CD4-positive, alpha-beta T cell treated with Interferon gamma for 1 hour (primary cell): Measurements from ENCODE around the gene MFAP5.

ENCODE experiments used
- DNase-seq: peaks from one replicate; pipeline ENCODE4 v3.0.0-alpha.2; 2020

The MFAP5 gene, protein sequence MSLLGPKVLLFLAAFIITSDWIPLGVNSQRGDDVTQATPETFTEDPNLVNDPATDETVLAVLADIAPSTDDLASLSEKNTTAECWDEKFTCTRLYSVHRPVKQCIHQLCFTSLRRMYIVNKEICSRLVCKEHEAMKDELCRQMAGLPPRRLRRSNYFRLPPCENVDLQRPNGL

DNA sequence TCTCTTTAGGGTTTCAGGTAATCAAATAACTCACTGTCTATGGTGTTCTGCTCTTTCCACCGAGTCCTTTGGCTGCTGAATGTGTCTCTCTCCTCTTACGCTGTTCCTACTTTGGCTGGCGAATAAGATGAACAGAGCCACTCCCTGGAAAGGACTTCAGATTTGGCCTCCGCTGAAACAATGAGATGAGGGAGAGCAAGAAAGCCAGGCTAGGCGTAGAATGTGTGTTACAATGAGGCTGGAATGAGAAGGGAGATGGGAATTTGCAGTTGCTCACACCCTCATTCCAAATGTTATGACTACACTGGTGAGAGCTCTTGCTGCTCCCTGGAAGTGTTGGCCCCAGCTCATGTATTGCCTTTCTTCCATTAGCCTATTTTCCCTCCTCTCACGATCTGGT is at the start of gene MFAP5:
Gene MFAP5, minus strand, starts transcription at position 234 of the 400 bp plus-strand sequence. CDS start 722 bp downstream, outside the sequence.
- no peak for DNase-seq

DNA sequence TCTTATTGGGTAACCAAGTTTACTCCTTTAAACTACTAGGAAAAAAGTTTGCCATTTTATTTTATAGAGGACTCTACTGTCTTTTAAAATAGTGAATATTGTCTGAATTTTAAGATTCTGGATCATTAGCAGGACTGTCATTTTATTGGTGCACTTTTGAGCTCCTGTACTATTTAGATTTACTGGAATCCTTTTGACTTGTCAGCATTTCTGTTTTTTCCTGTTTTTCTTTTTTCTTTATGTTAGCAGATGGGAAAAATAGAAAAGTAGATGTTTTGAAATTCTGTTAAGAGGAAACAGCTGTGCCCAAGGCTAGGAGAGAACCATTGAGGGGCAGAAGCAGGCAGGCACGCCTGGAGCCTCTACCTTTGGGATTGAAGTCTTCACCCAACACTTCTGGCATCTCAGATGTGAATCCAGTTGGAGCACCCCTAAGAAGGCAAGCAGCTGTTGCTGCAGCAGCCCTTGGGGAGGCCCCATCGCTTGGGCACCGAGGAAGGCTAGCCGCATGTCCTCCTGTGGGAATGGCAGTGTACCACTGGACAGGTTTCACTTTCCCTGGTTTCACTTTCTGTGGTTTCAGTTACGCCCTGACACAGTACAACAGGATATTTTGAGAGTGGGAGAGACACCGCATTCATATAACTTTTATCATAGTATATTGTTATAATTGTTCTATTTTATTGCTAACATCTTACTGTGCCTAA is 46.7 kb upstream of the MFAP5 start:
- no peak for DNase-seq

DNA sequence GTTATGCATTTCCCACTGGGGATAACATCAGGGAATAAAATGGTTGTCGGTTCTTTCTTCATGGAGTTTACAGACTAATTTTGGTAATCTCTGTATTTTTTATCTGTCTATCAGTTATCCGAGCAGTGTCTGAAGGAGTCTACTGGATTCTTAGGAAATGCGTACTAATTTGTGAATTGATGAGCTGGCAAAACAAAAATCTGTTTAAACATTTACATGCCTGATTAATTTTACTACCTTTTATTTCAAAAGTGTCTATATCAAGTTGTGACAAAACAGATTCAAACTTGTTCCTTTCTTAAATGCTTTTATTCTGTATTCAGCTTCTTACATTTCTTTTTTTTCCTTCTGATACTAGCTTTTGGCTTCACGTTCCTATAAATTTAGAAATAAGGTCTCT is 39.5 kb upstream of the MFAP5 start:
- no peak for DNase-seq

DNA sequence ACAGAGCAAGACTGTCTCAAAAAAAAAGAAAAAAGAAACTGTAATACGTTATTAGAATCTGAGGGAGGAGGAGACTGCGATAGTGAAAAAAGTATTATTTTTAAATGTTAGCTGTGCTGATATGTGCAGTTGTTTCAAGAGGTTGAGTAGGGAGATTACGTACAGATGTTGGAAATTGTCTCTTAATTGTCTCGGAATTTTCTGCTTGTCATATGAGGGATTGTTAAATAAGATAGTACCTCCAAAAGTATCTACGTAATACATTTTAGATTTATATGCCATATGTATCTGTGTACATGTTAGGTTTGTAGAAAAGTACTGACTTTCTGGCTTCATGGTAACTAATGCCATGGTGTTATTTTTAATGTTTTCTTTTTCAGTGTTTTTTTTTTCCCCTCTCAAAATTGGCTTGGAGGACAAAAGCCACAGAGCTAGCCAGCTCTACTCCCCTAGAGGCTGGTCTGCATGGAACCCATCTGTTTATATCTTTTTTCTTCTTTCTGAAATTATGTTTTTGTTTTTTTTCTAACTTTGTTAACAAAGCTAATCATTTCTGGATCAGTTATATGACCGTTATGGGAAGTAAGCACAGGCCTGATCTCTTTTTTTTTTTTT is 38.5 kb upstream of the MFAP5 start:
- DNase-seq = no peak

DNA sequence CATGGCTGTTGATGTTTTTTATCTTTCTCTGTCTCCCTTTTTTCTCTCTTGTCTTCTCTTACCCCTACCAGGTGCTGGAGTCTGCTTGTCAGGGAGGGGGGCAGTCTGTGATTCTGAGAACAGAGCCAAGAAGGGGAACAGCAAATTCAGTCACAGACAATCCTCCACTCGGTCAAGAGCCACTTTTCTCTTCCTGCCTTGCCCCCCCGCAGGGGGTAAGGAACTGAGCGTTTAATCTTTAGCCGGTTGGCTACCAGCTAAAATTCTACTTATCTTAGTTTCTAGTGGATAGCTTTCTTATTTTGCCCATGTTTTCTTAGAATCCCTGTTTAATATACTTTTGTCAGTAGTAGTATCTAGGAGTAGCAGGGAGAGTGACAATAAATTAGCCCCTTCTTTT is 37.1 kb upstream of the MFAP5 start:
- no peak for DNase-seq

DNA sequence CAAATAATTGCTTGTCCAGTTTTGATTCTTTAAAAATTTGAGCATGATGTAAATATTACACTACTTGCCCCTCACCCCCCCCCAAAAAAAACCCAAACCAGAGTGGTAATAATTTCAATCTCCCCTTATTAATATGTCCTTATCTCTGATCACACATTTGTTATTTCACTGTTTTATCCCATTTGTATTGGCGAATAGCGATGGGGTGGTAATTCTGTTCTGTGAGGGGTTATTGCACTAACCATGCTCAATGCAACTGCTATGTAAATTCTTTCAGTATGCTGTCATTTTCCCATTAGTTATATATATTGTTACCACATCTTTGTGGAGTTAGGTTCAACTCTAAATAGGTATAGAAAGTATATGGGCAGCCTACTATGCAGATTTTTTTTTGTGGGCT is 36.3 kb upstream of the MFAP5 start:
- no peak for DNase-seq

DNA sequence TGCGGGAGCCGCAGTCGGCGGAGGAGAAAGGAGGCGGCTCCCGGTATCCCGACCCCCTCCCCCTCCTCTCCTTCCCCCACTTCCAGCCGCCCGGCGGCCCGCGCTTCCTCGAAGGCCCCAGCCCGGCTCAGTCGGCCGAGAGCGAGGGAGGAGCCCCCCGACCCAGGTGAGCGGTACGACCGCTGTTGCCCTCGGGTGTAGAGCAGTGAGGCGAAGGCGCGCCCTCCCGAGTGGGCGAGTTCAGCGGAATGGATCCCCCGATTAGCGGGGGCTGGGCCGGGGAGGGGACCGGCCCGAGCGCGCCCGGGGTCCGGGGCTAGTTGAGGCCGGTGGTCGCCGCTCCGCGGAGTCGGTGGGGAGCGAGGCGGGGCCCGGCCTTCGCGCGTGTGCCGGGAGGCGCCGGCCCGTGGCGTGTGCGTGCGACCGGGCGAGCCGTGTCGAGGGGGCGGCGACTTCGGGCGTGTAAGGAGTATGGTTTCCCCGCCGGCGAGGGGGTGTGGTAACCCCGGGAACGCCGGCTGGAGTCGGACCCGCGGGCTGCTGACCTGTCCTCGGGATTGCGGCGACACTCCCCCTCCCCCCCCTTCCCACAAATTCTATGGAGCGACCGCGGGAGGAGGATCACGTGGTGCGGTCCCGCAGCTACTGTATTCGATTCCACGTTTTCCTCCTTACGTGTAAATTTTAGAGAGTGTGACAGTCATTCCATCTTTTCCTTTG is 35.7 kb upstream of the MFAP5 start:
- peak; percentile 43 for DNase-seq

DNA sequence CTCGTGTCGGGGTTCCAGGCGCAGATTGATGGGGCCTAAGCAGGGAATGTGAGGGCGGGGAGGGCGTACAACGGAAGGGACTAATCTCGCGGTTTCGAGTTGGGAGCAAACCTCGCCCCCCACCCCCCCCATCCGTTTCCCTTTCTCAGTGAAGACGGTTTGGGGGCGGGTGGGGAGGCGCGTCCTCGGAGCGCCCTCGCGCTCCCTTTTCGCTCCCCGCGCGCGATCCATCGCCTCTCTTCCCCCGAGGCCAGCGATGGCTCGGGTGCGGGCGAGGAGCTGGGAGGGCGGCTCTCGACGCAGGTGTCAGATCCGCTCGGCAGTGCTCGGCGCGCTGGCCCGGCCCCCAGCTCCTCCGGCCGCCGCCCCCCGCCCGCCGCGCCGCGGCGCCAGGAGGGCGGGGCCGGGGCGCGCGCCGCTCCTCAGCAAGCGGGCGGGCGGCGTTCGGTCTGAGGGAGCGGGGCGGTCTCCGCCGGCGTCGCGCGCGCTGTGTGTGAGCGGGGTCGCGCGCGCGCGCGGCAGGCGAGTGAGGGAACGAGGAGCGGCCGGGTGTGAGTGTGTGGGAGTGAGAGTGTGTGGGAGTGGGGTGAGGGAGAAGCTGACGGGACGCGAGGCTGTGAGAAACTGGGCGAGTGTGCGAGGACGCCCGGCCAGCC is 35.0 kb upstream of the MFAP5 start, which contains the start of gene RIMKLB:
Gene RIMKLB, plus strand, starts transcription at position 516 of the 656 bp plus-strand sequence. CDS start 15,876 bp downstream, outside the sequence.
- peak; percentile 79 for DNase-seq

DNA sequence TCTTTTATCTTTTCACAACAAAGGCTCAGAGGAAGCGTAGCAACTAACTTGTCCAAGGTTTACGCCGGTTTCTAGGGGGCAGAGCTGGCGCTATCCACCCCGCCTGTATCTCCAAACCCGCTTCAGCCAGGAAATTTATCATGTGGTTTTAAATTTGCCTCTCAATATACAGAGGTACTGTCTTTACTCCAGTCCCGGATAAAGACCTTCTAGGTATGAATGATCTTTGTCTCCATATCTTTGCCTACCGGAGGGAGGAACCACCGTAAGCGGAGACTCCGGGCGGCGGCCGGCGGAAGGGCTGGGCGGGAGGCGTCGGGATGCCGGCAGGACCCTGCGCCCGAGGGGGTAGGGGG is 34.5 kb upstream of the MFAP5 start:
- no peak for DNase-seq

DNA sequence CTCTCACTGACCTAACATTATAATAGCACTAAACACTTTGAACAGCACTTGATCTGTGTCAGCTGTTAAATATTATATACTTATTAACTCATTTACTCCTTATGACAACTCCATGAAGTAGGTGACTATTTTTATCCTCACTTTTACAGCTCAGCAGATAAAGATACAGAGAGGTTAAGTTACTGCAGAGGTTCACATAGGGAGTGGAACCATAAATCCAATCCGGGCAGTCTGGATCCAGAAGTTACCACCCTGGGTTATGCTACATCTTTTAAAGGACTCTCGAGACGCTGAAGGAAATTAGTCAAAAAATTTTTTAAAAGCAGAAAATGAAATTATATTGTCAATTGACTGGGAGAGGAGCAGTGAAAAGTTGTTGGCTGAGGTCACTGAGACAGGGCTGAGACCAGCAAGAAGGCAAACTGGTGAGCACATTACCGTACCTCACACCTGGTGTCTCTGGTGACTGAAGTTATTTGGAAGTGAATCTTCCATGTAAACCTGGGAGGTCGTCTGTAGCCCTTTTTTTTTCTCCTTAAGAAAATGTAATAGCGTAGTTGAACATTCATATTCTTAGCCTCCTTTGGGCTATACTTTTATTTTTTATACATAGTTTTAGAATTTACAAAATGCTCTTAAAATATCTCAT is 33.9 kb upstream of the MFAP5 start:
- no peak for DNase-seq

DNA sequence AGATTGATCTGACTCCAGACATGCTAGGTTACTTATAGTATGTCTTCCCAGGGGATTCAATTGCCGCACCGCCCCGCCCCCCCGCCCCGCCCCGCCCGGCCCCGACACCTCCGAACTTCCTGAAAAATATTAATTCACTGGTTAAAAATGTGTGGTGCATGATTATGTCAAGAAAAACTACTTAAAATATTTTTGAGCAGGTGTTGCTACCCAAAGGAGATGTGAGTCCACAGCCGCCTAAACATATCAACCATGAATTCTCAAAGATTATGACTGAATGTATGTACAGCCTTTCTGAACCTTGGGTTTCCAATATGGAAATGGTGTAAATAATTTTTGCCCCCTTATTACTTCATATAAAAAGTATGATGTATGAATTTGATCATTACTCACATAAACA is 32.5 kb upstream of the MFAP5 start:
- DNase-seq = no peak

DNA sequence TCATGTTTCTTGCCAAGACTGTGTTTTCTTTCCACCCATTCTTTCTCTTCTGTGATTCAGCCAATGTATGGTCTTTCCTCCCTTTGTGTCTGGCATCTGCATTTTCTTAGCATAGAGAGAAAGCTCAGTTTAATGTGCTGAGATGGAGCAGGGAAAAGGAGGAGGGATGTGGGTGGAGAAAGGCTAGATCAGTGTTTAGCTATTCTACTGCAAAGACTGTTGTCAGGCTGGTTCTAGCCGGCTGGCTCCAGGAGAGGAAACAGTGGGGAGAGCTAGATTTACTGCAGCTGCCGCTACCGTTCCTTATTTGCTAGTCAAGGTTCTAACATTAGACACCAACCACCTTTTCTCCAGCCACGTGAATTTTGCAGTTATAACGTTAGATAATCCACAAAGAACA is 29.9 kb upstream of the MFAP5 start:
- no peak for DNase-seq

DNA sequence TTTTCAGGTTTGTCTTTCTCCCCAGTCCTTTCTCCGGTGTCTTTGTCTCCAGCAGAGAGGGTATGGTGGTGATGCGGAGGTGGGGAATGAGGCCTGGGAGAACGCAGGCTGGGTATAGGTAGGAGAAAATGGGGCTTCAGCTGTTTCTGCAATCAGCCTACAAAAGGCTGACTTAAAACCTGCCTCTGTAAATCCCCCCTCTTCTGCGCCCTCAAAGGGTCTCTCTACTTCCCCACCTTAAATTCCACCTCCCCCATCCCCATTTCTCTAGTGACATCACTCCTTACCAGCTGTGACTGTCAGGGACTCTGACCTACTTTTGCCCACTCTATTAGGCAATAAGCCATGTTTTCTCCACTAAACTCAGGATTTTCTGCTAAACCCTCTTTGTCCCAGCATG is 27.1 kb upstream of the MFAP5 start:
- DNase-seq = no peak

DNA sequence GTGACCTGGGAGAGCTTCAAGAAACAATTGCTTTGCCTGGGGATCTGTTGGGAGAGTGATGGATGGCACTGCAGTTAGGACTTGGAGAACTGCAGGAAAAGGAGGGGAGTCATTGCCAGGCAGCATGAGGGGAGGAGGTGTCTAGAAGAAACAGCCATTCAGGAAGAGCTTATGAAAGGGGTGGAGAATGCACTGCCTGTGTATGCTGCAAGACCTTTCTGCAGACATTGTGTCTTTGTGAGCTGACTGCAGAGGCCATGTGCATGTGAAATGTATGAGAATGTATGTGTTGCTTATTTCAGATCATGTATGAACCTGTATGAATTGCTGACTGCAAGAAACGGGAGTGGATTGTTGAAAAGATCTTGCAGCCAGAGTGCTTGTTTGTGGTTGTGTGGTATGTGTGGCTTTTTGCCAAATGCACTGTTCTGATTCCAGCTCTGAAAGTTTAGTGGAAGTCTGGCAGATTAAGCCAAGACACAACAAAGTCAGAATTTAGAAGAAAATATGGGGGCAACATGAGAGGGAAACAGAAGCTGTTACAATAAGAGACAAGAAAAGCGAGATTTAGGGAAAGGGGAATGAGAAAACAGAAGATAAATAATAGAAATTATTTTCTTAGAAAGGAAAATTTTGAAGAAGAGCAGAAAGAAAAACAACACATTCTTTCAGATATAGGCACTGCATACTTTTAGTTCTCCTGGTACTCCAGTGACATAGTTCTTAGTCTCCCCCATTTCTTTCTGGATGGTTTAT is 25.4 kb upstream of the MFAP5 start:
- no peak for DNase-seq

DNA sequence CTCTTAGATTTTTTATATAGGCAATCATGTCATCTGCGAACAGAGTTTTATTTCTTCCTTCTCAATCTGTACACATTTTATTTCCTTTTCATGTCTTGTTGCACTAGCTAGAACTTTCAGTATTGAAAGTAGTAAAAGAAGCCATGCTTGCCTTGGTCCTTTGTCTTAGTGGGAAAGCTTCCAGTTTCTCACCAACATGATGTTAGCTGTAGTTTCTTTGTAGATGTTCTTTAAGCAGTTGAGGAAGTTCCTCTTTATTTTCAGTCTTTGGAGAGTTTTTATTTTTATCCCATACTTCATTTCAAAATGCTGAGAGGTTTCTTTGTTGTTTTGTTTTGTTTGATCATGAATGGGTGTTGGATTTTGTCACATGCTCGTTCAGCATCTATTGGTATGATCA is 22.4 kb upstream of the MFAP5 start:
- DNase-seq = no peak

DNA sequence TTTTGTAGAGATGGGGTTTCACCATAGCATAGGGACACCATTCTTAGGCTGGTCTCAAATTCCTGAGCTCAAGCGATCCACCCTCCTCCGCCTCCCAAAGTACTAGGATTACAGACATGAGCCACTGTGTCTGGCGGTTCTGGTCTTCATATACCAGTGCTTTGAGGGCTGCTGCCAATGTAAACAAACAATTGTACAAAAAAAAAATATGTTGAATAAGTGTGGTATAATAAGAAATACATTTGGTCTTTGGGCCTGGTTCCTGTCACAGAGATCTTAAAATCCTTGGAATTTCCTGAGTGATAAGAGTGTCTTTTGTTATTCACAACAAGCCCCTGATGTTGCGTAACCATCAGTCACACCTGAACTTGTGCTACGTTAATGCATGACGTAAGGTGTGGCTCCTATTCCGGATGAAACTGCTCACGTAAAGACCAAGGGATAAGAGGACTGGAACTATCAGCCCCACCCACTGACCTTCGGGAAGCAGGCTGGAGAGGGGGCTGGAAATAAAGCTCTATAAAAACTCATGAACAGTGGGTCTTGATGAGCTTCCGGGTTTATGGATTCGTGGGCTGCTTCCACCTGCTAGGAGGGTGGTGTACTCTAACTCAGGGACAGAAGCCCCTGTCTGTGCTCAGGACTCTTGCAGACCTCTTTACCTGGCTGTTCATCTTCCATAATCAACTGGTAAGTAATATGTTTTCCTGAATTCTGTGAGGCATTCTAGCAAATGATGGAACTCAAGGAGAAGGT is 18.7 kb upstream of the MFAP5 start:
- no peak for DNase-seq

DNA sequence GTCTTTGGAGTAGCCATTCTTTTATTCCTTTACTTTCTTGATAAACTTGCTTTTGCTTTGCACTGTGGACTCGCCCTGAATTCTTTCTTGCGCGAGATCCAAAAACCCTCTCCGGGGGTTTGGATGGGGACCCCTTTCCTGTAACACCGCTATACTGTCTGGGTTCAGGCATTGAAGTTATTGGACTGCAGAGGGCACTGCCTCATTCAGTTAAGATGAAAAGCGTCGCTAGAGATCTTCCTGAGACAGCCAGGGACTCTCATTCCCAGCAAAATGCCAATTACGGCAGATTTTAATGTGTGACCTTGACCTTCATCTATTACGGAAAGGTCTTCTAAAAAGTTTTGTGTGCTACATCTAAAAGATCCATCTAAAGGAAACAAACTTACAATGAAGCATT is 17.9 kb upstream of the MFAP5 start:
- DNase-seq = no peak

DNA sequence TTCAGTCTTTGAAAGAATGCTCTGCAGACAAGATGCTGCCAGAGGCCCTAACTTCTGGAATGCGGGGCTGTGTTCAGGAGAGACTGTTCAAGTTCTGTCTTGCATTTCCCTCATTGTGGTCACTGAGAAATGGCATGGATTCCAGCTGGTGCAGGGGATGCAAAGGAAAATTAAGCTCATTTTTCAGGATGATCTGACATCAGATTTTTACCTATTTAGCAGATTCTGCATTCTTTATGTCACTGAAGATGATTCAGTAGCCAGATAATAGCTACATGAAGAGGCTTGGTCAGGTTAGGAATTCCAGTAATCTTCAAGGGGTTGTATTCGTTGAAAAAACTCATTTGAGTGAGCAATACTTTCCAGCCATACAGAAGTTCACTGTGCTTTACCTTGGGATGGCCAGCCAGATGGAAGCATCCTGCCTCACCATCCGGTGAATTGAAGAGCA is 16.1 kb upstream of the MFAP5 start:
- DNase-seq = no peak

DNA sequence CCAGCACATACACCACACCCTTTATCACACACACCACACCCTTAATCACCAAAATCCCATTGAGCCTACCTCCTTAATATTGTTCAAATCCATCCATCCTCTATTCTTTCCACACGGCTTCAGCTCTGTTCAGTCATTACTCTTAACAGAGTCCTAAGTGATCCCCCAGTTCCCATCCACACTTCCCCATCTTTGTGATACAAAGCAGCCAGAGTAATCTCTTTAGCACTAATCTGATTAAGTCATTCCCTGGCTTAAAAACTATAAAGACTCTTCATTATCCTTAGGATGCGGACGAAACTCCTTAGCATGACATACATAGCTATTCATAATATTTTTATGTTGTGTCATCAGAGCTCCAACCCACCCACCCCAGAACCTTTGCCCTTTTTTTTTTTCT is 14.7 kb upstream of the MFAP5 start:
- no peak for DNase-seq

DNA sequence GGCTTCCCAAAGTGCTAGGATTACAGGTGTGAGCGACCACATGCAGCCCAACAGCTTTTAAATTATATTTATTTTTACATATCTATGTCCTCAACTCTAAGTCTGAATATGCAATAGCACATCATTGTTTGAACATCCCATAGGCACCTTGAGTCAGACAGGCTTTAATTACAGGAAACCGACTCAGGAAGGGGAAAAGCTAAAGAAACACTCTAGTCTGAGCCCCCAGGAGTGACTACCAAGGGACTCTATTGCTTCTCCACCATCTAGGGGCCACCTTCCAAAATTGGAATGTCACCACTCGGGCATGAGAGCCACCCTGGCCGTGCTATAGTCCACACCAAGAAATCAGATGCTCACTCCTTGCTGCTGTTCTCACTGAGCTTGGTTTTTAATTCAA is 14.0 kb upstream of the MFAP5 start:
- no peak for DNase-seq

DNA sequence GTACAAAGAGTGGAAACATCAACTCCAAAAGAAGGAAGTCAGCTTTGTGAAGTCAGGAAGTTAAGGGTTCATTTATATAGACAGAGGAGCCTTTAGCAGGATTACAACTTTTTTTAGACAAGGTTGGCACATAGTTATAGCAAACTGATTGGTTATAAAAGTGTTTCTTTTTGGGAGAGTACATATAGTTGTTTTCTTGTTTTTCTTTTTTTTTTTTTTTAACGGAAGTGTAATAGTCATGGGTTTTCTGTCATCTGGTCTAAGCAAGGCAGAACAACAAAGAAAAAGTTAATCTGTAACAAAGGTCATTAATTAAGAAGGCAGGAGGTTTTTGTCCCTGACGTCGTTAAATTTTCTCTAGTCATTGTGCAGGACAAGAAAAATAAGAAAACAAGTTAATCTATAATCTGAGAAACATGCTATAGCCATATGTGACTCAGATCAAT is 13.0 kb upstream of the MFAP5 start:
- DNase-seq = no peak
